GM12892 (cell line): ENCODE measurements around the gene MPP1.

Source experiments
- POLR2A ChIP-seq: IDR thresholded peaks from 2 replicates; pipeline ENCODE4 v1.6.1; 2011; ENCODE audit warnings: low read depth, low read length, control low read depth
- POLR2AphosphoS5 ChIP-seq: IDR thresholded peaks from 2 replicates; pipeline ENCODE4 v1.6.1; 2011; ENCODE audit warnings: low read depth, low read length, control low read depth
- TAF1 ChIP-seq: IDR thresholded peaks from 2 replicates; pipeline ENCODE4 v1.6.1; 2011; ENCODE audit warnings: low read depth, mild to moderate bottlenecking, control low read depth, low read length, borderline replicate concordance

DNA sequence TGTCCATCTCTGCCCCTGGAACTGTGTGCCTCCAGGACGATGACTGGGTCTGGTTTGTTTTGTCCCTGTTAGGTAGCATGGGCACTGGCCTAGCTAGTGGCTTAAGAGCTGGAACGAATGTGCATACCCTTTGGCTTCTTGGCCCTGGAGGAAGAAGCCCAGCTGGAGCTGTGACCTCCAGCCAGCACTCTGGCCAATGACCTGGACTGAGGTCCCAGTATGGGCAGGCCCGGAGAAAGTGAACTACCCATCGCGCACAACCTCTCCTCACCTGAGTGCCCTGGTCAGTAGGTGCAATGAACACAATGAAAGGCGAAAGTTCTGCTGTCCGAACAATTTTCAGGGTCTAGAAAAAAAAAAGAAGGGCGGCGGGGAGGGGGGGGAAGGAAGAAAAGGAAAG is 24.3 kb downstream of the MPP1 start:
- TF ChIP-seq POLR2A: no peak
- no peak for TF ChIP-seq TAF1
- TF ChIP-seq POLR2AphosphoS5: no peak
